Mesenchymal stem cell (in vitro differentiated cells and primary cell): ENCODE results near the gene CLTB.

ENCODE experiments used
- DNase-seq: peaks from one replicate; pipeline ENCODE4 v3.0.0-alpha.2; 2013
- H2AFZ ChIP-seq: one replicate; pipeline ENCODE4 v1.6.1; 2013; ENCODE audit warnings: low read depth, mild to moderate bottlenecking, control low read depth, inconsistent platforms, low read length, moderate library complexity
- H2AK5ac ChIP-seq: 2 replicates; pipeline ENCODE4 v1.6.1; 2013; ENCODE audit warnings: low read length, moderate library complexity, mild to moderate bottlenecking, inconsistent platforms; ENCODE audit not compliant: severe bottlenecking
- H2BK120ac ChIP-seq: one replicate; pipeline ENCODE4 v1.6.1; 2013; ENCODE audit warnings: low read depth, mild to moderate bottlenecking, inconsistent platforms, low read length, moderate library complexity
- H2BK12ac ChIP-seq, 2 experiments: one replicate each; pipeline ENCODE4 v1.6.1; 2013; ENCODE audit warnings: inconsistent platforms in 2 of 2, low read length in 2 of 2, mild to moderate bottlenecking in 2 of 2, moderate library complexity in 2 of 2, control low read depth in 1 of 2
- H2BK15ac ChIP-seq: one replicate; pipeline ENCODE4 v1.6.1; 2013; ENCODE audit warnings: mild to moderate bottlenecking, low read depth, inconsistent platforms; ENCODE audit not compliant: poor library complexity, severe bottlenecking
- H2BK5ac ChIP-seq: 2 replicates; pipeline ENCODE4 v1.6.1; 2013; ENCODE audit warnings: low read depth, mild to moderate bottlenecking, low read length, control low read depth, inconsistent platforms; ENCODE audit not compliant: poor library complexity, severe bottlenecking
- H3K14ac ChIP-seq, 2 experiments: one replicate each; pipeline ENCODE4 v1.6.1; 2013; ENCODE audit warnings: inconsistent platforms in 2 of 2, low read length in 2 of 2, control low read depth in 1 of 2, mild to moderate bottlenecking in 1 of 2, moderate library complexity in 1 of 2
- H3K18ac ChIP-seq, 2 experiments: one replicate each; pipeline ENCODE4 v1.6.1; 2013; ENCODE audit warnings: inconsistent platforms in 2 of 2, low read length in 2 of 2, control low read depth in 1 of 2, low read depth in 1 of 2, mild to moderate bottlenecking in 1 of 2
- H3K23ac ChIP-seq, 2 experiments: one replicate each; pipeline ENCODE4 v1.6.1; 2013; ENCODE audit warnings: inconsistent platforms in 2 of 2, low read length in 2 of 2, mild to moderate bottlenecking in 2 of 2, moderate library complexity in 2 of 2, control low read depth in 1 of 2
- H3K27ac ChIP-seq: 2 replicates; pipeline ENCODE4 v1.5.1; 2013; ENCODE audit warnings: mild to moderate bottlenecking, moderate library complexity, low read length, control low read depth, inconsistent platforms; ENCODE audit not compliant: poor library complexity, severe bottlenecking
- H3K27me3 ChIP-seq, 2 experiments: 2 replicates each; pipeline versions ENCODE4 v1.6.1 to v1.7.0; 2013; ENCODE audit warnings: low read length in 2 of 2, mild to moderate bottlenecking in 2 of 2, moderate library complexity in 2 of 2, control low read depth in 1 of 2, inconsistent platforms in 1 of 2; ENCODE audit not compliant: control insufficient read depth in 1 of 2, insufficient read depth in 1 of 2
- H3K36me3 ChIP-seq, 2 experiments: 2 replicates each; pipeline versions ENCODE4 v1.6.1 to v1.7.0; 2013; ENCODE audit warnings: low read length in 2 of 2, control low read depth in 1 of 2, inconsistent platforms in 1 of 2, low read depth in 1 of 2, mild to moderate bottlenecking in 1 of 2; ENCODE audit not compliant: insufficient read depth in 2 of 2, control insufficient read depth in 1 of 2
- H3K4ac ChIP-seq, 2 experiments: one replicate each; pipeline ENCODE4 v1.6.1; 2013; ENCODE audit warnings: inconsistent platforms in 2 of 2, low read length in 2 of 2, mild to moderate bottlenecking in 2 of 2, moderate library complexity in 2 of 2, control low read depth in 1 of 2, low read depth in 1 of 2
- H3K4me1 ChIP-seq: 2 replicates; pipeline ENCODE4 v1.6.1; 2013; ENCODE audit warnings: low read depth, low read length, control low read depth; ENCODE audit not compliant: control insufficient read depth, insufficient read depth
- H3K4me2 ChIP-seq: 2 replicates; pipeline ENCODE4 v1.6.1; 2013; ENCODE audit warnings: low read length, mild to moderate bottlenecking, inconsistent platforms; ENCODE audit not compliant: poor library complexity, severe bottlenecking
- H3K4me3 ChIP-seq, 2 experiments: 2 replicates each; pipeline versions ENCODE4 v1.5.1 to v1.7.0; 2013; ENCODE audit warnings: low read length in 2 of 2, mild to moderate bottlenecking in 2 of 2, control low read depth in 1 of 2, low read depth in 1 of 2; ENCODE audit not compliant: insufficient read depth in 1 of 2
- H3K79me1 ChIP-seq: replicated peaks from 2 replicates; pipeline ENCODE4 v1.6.1; 2013; ENCODE audit warnings: mild to moderate bottlenecking, control low read depth, low read length, inconsistent platforms; ENCODE audit not compliant: poor library complexity, severe bottlenecking
- H3K9ac ChIP-seq: 2 replicates; pipeline ENCODE4 v1.7.0; 2013; ENCODE audit warnings: mild to moderate bottlenecking, low read length, moderate library complexity
- H3K9me3 ChIP-seq: 2 replicates; pipeline ENCODE4 v1.7.0; 2013; ENCODE audit warnings: mild to moderate bottlenecking, low read length; ENCODE audit not compliant: control insufficient read depth
- H4K8ac ChIP-seq: one replicate; pipeline ENCODE4 v1.6.1; 2013; ENCODE audit warnings: inconsistent platforms, mild to moderate bottlenecking, low read length, moderate library complexity
- H4K91ac ChIP-seq: one replicate; pipeline ENCODE4 v1.6.1; 2013; ENCODE audit warnings: mild to moderate bottlenecking, low read length, inconsistent platforms
- WGBS: methylation state at CpG from one replicate; pipeline ENCODE4 v1.1.7; 2013; ENCODE audit warnings: mixed read lengths; 5-methylcytosine and 5-hydroxymethylcytosine counted together

The CLTB gene

DNA sequence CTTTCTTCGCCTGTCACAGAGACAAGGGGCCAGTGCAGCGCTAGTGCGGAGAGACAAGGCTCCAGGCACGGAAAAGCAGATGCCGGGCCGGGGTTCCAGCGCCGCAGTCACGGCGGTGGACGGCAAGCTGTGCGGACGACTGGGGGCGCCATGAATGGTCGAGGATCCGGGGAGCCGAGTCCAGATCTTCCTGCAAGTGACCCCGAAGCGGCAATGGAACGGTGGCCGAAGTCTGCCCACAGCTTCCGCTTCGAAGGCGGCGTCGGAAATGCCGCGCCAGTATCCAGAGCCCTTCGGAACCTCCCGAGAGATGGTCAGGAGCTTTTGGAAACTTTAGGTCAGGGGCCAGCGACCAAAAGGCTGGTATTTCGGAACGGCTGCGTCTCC is 31.2 kb upstream of the CLTB start:
- Histone ChIP-seq H3K27me3 (no peaks in the 10 kb centered on the region), H3K14ac (peak overlapping the region; percentile 62 to 66), H3K23ac (no peak overlapping the region), H2AK5ac (no peak overlapping the region), H3K9ac (peak overlapping the region; percentile 100), H2BK120ac (peak overlapping the region; percentile 57), H3K4me2 (peak overlapping the region; percentile 81), H4K8ac (peak overlapping the region; percentile 87), H4K91ac (peak overlapping the region; percentile 84), H3K27ac (peak overlapping the region; percentile 97), H2AFZ (peak overlapping the region; percentile 48), H3K4me3 (peak overlapping the region; percentile 74 to 100), H3K9me3 (no peaks in the 10 kb centered on the region), H2BK5ac (peak overlapping the region; percentile 95), H3K79me1 (no peaks in the 10 kb centered on the region), H3K4ac (peak overlapping the region; percentile 77 to 96), H3K4me1 (peaks cover 5% of the 10 kb centered on the region), H3K36me3 (peaks cover 0 to 3% of the 10 kb centered on the region in 2 experiments), H2BK15ac (peak overlapping the region; percentile 49), H3K18ac (peak overlapping the region; percentile 87 to 92), H2BK12ac (peak overlapping the region in 1 of 2 experiments; percentile 25)
- under 1% methylated on average over 34 of the region's 34 CpGs for WGBS
- DNase-seq = no peak

DNA sequence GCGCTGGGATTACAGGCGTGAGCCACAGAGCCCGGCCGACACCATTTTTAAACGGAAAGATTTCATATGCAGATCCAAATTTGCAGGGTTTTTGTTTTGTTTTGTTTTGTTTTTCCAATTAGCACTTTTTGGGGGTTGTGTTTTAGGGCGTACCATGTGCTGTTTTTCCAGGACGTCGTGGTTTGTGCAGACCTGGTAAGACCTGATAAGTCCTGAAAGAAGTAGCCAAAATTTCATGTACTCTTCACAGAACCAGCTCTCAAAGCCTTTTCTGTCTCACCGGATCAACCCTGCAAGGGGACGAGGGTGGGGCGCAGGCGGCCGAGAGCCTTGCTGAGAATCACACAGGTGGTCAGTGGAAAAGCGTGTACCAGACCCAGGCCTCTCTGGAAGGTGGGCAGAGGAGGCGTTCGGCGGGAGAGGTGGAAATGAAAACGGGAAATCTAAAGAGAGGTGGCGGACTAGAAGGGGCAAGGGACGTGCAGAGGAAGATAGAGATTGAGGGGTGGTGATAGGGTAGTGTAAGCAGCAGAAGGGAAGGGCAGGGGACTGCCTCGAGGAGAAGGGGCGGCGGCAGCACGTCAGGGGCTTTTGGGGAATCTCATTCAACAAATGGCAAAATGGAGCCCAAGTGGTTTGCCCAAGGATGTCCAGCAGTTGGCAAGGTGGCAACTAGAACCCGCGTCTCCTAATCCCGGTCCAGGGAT is 30.7 kb upstream of the CLTB start:
- Histone ChIP-seq H3K27ac (peak overlapping the region; percentile 97), H3K4ac (peak overlapping the region; percentile 77 to 96), H3K9me3 (no peaks in the 10 kb centered on the region), H3K4me3 (peak overlapping the region; percentile 74 to 100), H2BK12ac (peak overlapping the region in 1 of 2 experiments; percentile 25), H3K23ac (no peak overlapping the region), H3K4me2 (peak overlapping the region; percentile 81), H3K9ac (peak overlapping the region; percentile 100), H2BK5ac (no peak overlapping the region), H3K27me3 (no peaks in the 10 kb centered on the region), H2BK120ac (peak overlapping the region; percentile 61), H3K36me3 (no peaks in the 10 kb centered on the region), H3K4me1 (peaks cover 5% of the 10 kb centered on the region), H2AFZ (peak overlapping the region; percentile 48), H3K79me1 (no peaks in the 10 kb centered on the region), H3K18ac (peak overlapping the region; percentile 87 to 92), H4K8ac (peak overlapping the region; percentile 87), H4K91ac (peak overlapping the region; percentile 84), H2BK15ac (peak overlapping the region; percentile 49), H2AK5ac (peak overlapping the region; percentile 29), H3K14ac (peak overlapping the region; percentile 62 to 66)
- no peak for DNase-seq
- WGBS = 19% methylated on average over 27 of the region's 27 CpGs

DNA sequence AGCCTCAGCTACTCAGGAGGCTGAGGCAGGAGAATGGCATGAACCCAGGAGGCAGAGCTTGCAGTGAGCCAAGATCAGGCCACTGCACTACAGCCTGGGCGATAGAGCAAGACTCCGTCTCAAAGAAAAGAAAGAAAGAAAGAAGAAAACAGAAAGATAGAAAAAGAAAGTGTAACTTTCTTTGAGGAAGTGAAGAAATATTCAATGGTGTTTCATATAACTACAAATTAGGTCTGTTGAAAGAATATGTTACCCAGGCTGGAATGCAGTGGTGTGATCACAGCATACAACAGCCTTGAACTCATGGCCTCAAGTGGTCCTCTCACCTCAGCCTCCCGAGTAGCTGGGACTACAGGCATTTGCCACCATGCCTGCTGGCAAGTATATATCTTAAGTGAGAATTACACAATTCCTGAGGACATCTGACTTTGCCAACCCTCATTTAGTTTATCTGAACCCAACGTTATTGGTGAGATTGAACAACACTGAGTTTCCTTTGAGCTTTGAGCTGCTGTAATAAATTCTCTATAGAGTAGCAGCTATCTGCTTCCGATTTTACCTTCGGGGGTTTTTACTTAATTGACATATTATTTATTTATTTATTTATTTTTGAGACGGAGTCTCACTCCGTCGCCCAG is 29.8 kb upstream of the CLTB start:
- H3K4me2 ChIP-seq = no peak overlapping the region
- no peak overlapping the region for H2AFZ ChIP-seq
- H3K9ac ChIP-seq = no peak overlapping the region
- no peak overlapping the region for H2BK5ac ChIP-seq
- H3K4ac ChIP-seq = no peak overlapping the region
- H4K8ac ChIP-seq = no peak overlapping the region
- no peak overlapping the region for H4K91ac ChIP-seq
- H3K27ac ChIP-seq = no peak overlapping the region
- peaks cover 5% of the 10 kb centered on the region for H3K4me1 ChIP-seq
- no peaks in the 10 kb centered on the region for H3K79me1 ChIP-seq
- no peak overlapping the region for H3K4me3 ChIP-seq
- H3K36me3 ChIP-seq = no peaks in the 10 kb centered on the region
- H2BK15ac ChIP-seq = no peak overlapping the region
- WGBS = 98% methylated on average over 6 of the region's 9 CpGs
- H2AK5ac ChIP-seq = no peak overlapping the region
- H2BK120ac ChIP-seq = no peak overlapping the region
- H3K9me3 ChIP-seq = no peaks in the 10 kb centered on the region
- no peak for DNase-seq
- no peak overlapping the region for H3K14ac ChIP-seq
- H3K18ac ChIP-seq = no peak overlapping the region
- H2BK12ac ChIP-seq = no peak overlapping the region
- H3K23ac ChIP-seq = no peak overlapping the region
- H3K27me3 ChIP-seq = no peaks in the 10 kb centered on the region

DNA sequence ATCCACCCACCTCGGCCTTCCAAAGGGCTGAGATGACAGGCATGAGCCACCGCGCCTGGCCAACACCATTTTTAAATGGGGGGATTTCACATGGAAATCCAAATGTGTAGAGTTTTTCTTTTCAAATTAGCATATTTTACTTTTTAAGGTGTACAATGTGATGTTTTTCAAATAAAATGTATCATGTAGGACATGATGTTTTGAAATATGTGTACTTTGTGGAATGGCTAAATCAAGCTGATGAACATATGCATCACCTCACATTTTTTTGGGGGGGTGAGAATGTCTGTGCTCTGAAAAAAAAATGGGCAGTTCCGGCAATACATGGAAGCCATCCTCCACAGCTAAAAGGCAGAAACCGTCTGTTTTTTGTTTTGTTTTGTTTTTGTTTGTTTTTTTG is 28.4 kb upstream of the CLTB start:
- H2BK12ac ChIP-seq = no peak overlapping the region
- H3K23ac ChIP-seq = no peak overlapping the region
- H2BK5ac ChIP-seq = no peak overlapping the region
- H2AK5ac ChIP-seq = no peak overlapping the region
- H3K4ac ChIP-seq = no peak overlapping the region
- no peak overlapping the region for H3K4me3 ChIP-seq
- no peaks in the 10 kb centered on the region for H3K79me1 ChIP-seq
- no peak overlapping the region for H3K9ac ChIP-seq
- H2AFZ ChIP-seq = no peak overlapping the region
- no peak overlapping the region for H2BK120ac ChIP-seq
- H4K8ac ChIP-seq = no peak overlapping the region
- no peaks in the 10 kb centered on the region for H3K27me3 ChIP-seq
- no peak overlapping the region for H2BK15ac ChIP-seq
- H3K18ac ChIP-seq = no peak overlapping the region
- no peaks in the 10 kb centered on the region for H3K9me3 ChIP-seq
- no peak overlapping the region for H3K27ac ChIP-seq
- 89% methylated on average over 5 of the region's 5 CpGs for WGBS
- peaks cover 5% of the 10 kb centered on the region for H3K4me1 ChIP-seq
- H3K14ac ChIP-seq = no peak overlapping the region
- H3K4me2 ChIP-seq = no peak overlapping the region
- no peak overlapping the region for H4K91ac ChIP-seq
- no peak for DNase-seq
- H3K36me3 ChIP-seq = no peaks in the 10 kb centered on the region
